Activated CD4-positive, alpha-beta T cell treated with anti-CD3 and anti-CD28 coated beads, Interleukin-2, Interleukin-6, amounts not matched to agents 100 ng/mL and 50 ng/mL, durations not matched to agents 16 hours and 8 hours (primary cell): ENCODE measurements around the gene NMNAT2.

Experiments
- DNase-seq: peaks from one replicate; pipeline ENCODE4 v3.0.0-alpha.2; 2020

NMNAT2 gene

DNA sequence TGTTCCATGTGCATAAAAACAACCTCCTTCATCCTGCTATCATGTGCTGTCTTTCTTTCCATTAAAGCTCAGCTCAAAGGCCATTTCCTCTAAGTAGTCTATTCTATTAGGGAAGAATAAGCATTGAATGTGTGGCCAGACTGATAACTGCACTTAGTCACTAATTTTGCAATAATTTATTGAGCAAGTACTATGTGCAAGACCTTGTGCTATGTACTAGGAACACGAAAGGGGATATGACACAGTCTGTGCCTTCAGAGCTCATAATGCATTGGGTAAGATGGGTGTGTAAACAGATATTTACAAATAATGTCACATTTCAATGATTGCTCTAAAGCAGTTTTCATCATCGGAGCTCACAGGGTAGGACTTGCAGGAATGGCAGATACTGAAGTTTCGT is 54.2 kb downstream of the NMNAT2 start:
- no peak for DNase-seq

DNA sequence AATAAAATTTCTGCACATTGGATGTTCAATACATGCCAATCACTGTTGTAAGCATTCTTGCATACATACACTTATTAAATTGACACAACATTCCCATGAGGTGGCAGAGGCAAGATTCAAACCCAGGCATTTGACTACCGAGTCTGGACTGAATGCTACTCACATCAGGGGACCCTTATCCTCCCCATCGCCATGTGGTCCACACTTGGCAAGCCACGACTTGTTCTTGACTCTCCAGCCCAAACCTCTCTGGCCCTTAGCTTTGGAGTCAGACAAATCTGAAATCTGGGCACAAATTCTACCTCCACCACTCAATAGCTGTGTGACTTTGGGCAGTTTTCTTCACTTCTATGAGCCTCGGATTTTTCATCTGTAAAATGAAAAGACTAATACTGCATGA is 57.1 kb downstream of the NMNAT2 start:
- no peak for DNase-seq

DNA sequence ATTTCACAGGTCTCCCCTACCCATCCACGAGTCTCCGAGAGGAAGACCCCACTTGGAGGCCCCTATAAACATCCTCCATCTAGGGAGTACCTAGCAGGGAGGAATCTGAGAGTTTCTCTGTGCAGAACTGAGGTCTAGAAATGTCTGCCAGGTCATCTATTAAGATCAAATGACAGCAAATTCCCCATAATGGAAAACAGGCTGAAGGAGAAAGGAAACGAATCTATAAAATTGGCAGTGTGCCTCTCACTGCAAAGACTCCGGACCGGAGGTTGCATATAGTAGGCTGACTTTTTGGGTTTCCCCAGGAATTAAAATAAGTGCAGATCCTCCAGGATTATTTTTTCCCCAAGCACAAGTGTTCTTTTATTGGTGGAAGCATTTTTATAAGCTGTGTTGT is 57.7 kb downstream of the NMNAT2 start:
- DNase-seq: no peak

DNA sequence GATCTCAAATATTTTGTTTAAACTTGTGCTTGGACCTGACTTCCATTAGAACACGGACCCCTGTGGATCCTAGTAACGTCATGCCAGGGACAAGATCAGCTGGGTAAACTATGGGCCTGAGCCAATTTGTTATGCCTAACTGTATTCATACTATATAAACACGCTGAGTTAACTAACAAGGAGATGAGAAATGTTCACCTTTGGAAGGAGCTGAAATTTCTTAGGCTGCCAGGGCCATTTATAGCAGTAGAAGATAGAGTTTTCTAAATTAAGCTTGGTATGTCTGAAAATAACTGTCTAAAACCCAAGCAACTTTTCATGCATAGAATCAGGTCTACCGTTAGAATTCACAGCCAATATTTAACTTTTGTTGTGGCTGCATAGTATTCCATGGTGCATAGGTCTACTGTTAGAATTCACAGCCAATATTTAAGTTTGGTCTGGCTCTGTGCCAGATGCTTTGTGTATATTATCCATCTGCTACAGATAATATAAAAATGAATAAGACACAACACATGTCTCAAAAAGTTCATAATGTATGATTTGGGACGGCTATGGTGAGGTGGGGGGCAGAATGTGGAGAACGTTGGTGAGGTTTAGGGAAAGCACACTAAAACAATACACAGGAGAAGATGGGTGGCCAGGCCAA is 61.5 kb downstream of the NMNAT2 start:
- DNase-seq: no peak

DNA sequence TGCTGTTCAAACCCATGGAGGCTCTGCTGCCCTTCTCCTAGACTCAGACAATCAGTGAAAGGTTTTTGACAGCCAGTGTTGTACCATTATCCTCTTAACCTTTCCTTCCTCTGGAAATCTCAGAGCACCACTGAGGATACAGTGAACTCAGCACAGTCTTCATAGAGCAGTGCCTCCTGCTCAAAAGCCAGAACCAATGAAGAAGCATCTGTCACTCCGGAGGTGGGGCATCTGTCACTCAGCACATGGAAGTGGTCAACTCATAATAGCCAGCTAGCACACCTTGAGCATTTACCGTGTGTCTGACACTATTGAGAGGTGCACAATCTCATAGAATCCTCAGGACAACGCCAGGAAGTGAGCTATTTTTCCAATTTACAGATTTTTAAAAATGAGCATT is 62.4 kb downstream of the NMNAT2 start:
- DNase-seq: no peak

DNA sequence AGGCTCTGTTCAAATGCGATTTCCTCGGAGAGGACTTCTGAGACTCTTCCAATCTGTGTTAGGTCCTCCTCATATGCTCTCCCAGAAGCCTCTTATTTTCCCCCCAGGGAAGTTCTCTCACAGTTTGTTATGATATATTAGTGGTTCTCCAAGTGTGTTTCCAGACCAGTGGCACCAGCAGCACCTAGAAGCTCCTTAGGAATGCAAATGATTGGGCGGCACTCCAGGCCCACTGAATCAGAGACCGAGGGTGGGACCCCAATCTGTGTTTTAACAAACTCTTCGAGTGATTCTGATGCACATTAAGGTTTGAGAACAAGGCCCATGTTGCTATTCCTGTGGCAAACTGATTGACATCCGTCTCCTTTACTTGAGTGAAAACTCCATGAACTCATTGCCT is 63.0 kb downstream of the NMNAT2 start:
- no peak for DNase-seq

DNA sequence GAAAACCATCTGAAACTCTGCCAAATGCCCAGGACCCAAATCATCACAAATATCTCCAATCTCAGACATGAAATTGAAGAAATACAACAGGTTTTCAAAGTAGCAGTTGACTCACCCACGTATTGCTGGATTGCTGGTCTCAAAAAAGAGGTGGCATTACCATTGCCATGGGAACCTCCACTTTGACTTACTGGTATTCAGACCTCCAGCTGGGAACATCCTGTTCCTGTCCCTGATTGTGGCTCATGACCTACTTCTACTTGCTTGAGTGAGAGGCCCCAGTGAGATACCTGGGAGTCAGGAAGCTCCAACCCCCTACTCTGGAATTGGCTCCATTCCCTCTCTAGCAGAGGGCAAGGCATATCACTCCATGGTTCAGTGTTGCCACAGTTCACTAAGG is 64.6 kb downstream of the NMNAT2 start:
- DNase-seq: no peak

DNA sequence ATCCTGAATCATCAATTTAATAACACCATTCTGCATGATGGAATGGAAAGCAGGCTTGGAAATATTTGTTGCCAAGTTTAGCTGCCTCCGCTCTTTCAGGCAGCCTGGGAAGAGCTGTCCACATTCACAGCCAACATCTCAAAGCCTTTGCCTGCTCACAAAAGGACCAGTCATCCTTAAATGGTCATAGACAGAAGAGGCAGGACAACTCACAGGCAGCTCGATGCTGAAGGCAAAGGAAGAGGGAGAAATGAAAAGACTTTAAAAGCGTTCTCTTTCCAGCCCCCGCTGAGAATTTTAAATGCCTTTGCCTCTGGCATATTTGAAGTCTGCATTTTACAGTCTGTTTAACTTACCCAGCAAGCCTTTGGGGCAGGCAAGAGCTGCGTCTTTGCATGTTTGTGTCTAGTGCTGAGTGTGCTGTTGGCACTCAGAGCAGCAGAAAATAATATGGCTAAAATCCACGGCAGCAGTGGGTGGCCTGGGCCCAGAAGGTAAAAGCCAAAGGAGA is 68.9 kb downstream of the NMNAT2 start:
- DNase-seq: no peak

DNA sequence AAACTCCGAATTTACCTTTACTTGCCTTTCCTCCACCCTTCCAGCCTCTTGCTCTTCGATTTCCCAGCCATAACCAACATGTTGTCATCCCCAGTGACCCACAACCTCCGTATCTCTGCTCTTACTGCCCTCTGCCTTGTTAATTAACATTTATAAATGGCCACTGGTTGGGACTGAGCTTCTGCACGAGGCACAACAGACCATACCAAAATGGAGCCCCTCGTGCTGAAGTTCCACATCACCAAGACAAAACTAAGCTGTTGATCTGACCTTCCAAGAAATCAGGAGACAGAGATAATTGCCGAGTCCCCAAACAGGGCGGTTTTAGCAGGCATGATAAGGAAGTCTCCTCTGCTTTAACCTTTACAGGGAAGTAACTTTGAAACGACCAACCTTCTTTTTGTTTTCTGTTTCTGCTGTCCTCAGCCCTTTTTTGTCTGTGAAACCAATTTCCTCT is 71.9 kb downstream of the NMNAT2 start:
- DNase-seq: no peak

DNA sequence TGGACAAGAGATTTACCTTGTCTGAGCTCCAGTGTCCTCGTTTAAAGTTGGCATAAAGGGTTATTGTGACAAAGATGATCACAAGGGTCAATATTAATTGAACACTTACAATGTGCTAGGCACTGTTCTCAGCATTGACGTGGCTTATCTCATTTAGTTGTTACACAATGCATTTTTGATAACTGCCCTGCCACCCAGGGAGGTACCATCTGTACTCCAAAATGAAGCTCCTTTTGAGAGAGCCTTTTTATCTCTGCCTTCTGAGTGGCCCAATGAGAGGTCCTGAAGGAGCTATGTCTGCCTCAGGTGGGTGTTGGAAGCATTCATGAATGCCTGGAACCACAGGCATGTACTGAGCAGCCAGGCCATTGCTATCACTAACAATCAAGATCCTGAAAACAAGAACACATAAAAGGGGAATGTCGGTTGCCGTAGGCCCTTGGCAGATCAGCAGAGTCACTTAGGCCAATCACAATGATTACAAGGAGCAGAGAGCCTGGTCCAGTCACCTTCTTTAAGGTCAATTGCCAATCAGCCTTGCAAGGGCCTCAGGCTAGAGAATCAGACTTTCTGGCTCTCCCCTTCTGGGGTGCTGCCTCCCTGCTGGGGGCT is 78.5 kb downstream of the NMNAT2 start:
- no peak for DNase-seq

DNA sequence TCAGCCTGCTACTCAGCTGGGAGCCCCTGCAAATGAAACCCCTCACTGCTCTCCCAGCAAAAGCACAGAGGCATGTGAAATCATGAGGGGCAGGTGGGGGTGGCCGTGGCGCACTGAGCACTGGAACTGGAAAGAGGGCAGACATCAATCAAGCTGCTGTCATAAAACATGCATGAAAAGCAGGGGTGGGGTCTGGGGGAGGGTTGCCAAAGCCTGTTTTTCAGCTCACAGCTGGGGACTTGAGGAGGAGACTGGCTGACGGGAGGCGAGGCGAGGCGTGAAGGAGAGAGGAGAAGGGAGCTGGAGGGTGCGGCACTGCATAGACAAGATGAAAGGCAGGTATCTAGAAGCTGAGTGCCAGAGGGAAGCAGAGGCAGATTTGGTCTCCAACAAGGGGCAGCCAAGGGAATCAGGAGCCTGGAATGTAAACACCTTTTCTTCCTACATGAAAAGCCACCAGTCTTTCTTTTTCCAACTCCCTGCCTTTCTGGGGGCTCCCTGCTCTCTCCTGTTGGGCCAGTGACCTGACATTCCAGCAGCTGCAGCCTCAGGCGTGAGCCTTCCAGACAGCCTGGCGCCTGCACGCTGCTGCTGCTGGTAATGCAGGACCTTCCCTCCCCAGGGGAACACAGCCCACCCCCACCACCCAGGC is 87.0 kb downstream of the NMNAT2 start:
- no peak for DNase-seq

DNA sequence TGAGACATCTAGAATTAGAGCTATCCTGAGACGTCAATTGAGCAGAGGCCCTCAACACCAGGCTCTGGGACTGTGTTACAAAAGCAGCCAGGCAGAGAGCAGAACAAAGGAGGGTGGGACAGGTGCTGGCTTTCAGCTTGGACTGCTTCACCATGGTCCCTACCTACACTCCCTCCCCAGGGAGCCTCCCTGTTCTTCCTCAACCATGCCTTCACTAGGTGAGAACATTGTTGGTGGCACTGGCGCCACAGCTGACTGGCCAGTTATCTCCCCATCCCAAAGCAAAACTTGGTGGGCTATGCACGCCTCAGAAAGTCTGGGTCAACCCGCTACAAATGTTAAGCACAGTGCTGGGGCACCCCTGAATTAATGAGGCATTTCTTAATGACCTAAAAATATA is 87.8 kb downstream of the NMNAT2 start:
- no peak for DNase-seq

DNA sequence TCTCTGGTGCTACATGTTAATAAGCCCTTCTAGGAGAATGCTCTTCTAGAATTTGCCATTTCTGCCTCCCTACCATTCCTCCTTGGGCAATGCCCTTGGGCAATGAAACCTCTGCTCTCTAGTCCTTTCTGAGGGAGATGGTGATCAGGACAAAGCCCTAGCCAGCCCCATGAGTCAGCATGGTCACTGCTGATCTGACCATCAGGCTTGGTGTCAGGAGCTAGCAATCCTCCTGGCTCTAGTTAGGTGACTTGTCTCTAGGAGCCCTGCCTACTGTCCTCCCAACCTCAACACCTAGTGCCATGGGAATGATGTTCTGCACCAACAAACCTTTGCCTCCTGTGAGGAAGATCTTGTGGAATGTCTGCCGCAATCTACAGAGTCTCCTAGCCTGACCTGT is 89.8 kb downstream of the NMNAT2 start:
- DNase-seq: no peak

DNA sequence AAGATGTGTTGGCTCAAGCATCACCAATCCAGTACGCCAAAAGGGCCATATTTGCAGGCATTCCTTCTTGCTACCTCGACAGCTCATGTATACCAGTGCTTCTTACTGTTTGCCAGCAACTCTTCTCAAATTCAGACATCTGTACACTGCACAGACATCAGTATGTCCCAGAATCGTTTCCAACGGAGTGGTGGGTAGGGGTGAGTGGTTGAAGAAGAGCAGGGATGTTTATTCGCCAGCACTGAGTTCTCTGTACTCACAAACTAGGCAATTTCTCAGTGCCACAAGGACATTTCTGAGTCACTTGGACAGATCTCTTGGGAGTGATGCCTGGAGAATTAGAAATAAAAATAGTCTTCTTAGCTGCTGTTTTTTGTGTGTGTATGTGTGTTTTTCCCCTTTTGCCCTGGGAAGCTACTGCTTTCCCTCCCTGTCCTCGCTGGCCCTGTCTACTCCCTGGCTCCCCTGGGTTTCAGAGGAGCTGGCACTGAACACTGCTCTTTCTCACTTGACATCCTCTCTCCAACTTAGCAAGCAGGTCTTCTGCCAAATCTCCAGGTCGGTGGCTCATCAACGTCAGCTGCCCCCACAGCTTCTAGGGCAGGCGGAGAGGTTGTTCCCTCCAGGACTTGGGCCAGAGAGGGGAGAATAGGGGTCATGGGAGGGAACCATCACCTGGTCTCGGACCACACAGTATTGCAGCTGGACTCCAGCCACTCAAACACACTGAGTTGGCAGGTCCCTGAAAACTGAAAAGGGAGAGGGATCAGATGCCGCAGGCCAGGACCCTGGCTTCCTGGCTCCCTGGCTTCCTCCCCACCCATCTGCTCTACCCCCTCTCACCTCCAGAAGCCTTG is 90.5 kb downstream of the NMNAT2 start:
- no peak for DNase-seq

DNA sequence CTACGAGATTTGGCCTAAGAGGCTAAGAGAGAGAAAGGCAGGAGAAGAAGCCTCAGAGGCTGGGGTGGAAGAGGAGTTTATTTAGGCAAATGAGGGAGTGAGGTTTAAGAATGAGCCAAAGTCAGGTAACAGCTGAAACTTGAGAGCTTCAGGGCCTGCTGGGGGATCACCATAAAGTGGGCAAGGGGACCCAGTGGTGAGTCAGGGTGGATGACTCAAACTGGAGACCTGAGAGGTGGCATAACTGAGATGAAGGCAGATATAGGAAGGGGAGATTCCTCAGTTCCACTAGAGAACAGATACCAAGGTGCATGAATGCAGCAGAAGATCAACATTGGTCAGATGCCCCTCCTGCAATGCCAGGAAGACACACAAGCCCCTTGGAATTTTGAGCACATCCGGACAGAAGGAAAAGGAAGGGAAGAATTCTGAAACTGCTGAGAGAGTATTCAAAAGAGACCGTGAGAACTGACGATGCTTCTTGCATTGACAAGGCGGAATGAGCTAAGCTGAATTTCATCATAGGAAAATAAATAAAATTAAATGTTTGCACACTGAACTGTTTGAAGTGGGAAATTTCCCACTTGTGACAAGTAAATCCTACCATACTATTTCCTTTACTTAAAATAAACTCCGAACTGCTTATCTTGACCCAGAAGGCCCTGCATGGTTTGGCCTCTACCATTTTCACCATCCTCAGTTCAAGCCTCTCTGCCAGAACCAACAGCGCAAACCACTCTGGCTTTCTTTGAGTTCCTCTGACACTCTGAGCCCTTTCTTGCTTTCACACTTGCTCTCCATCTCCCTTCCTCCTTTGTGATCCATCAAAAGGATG is 94.1 kb downstream of the NMNAT2 start:
- no peak for DNase-seq

DNA sequence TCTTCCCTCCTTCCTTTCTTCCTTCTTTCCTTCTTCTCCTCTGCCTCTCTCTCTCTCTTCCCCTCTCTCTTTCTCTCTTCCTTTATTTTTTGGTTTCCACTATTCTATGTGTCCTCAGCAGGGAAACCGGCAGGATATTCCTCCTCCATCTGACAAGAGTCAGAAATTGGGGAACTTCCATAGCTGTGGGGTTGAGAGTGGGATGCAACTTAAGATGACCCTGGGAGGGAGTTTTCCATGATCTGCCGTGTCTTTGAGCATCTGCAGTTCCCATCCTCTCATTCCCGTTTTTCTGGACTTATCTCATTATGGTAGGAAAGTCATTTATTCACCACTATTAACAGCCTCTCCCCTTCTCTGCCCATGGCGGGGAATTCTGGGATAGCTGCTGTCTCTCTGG is 98.6 kb downstream of the NMNAT2 start:
- DNase-seq: no peak

DNA sequence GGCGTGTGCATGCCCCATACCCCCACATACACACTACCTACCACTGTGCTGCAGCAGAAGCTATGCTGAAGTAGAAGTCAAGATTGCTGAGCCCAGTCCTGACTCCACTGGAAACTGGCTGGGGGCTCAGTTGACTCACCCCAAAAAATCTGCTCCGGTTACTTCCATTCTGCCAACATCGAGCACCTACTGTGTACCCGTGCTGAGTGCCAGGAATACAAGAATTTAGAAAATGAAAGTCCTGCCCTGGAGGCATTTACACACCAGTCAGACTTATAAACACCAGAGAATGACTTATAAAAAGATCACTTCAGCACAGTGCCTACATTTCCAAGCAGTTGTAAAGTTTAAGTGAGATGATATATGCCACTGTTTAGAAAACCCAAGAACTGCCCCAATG is 99.1 kb downstream of the NMNAT2 start:
- no peak for DNase-seq

DNA sequence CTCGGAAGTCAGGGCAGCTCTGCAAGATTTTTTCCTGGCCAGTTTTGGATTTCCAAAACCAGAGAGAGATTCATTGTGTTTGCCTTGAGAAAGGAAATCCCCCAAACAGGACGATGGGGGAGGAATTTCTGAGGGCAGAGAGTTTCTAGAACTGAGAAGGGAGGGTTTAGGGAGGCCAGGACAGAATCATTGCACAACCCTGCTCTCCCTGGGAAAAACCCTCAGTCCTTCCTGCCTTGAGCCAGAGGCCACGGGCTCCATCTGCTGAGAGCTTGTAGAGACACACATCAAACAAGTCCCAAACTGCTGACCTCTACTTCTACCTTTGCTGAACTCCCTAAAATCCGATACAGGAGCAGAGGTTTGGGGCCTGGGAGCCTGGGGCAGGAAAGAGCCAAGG is 99.7 kb downstream of the NMNAT2 start:
- no peak for DNase-seq

DNA sequence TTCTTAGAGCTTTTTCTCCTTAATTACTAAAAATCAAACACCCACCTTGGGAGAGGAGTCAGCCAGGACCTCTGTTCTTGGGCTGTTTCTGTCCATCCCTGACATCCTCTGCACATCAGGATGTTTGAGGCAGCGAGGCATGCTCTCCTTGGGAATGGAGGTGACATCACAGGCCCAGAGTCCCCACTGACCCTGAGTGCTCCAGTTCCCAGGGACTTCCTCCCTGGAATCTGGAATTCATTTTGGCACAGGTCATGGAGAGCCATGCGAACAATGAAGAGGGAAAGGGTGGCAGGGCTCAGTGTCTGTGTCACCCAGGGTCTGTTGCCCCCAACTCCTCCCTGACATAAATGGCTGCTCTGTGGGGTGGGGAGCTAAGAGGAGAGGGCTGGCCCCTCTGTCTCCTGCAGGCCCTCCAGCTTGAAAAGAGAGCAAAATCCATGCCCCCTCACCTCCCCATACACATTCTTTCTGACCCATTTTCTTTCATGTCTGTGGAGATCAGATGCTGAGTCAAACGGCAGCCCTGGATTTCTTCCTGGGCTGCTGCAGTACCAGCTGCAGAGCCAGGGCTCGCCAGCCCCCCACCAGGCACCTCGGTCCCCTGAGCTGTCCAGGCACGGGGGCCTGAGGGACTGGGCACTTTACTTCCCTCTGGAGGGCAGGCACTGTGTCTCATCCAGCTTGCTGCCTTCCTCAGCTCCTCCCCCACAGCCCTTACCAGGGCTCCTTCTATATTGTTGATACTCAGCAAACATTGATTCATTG is 102.0 kb downstream of the NMNAT2 start:
- DNase-seq: no peak

DNA sequence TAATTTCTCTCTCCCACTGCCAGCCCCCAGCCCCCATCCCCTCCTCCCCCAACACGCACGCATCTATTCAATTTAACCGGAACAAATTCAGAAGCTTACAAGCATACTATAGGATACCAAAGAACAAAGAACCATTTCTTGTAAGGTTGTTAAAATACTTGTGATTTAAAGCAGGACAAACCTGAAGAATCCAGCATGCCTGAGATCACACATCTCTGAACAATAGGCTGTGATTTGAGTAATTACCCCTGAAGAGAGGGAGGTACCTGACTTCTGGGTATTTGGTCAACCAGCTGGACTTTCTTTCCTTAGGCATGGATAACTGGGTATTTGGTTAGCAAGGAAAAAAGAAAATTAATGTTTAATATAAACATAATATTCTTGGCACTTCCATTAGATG is 105.1 kb downstream of the NMNAT2 start:
- no peak for DNase-seq

DNA sequence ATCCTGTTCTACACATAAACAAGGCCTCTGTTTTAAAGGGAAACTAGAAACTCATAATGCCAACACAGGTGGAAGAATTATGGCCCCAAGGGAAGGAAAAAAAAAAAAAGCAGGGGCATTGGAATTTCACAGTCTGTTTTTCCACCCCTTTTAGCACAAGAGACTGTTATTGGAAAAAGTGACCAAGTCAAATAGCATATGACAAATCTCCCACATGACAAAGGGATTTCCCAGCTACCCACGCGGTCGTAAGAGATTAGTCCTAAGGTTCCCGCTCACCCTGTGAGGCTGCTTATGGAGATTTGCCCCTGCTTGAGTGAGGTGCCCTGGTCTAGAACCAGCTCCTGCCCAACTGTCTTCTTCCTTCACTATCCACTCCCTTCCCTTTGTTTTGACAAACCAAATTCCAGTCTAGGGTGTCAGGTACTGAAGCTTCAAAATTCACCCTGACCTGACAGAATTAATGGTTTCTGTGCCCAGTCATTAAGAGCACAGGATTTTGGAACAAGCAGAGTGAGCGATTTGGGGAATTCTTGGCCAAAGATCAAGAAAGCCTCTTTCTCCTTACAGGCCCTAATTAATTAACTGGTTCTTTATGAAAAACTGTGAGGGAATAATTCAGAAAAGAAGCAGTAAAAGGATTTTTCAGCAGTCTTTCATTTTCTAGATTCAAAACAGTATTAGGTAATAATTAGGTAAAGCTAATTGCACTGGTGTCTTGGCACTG is 107.3 kb downstream of the NMNAT2 start:
- DNase-seq: peak; percentile 2
